Endothelial cell of umbilical vein (primary cell): ENCODE measurements around the gene ARNT2. TPM values are rescaled to one million over a fixed set of nuclear protein-coding genes. Genes with fewer than 3 reads are reported as not detected.

ENCODE experiments used
- BruUV-seq: library from RNA; stranded (reverse); fragments of 400-500 nt; replicated peaks from 2 replicates; lab custom pipeline; 2021; lab: Mats Ljungman, UMichigan
- CTCF ChIA-PET: fragments of 300-600, 350-600 bp; sonication (Branson Sonifier 250); formaldehyde crosslinking; loops from one replicate; lab custom pipeline; 2021; ENCODE audit warnings: antibody characterized with exemption, inconsistent platforms; lab: Charles Lee
- POLR2A ChIA-PET: fragments of 300-600, 350-600 bp; sonication (Branson Sonifier 250); formaldehyde crosslinking; loops from one replicate; lab custom pipeline; 2021; ENCODE audit warnings: antibody characterized with exemption, inconsistent platforms; lab: Charles Lee
- DNase-seq: peaks from one replicate; pipeline ENCODE4 v3.0.0-alpha.2; 2011; ENCODE audit warnings: low read depth, low spot score
- FAIRE-seq: peaks from 2 replicates; lab custom pipeline; 2011; peaks lifted over from hg19 to GRCh38; lab: Jason Lieb, UNC
- H2AFZ ChIP-seq: 2 replicates; pipeline ENCODE4 v1.6.0; 2012; ENCODE audit warnings: low read depth, low read length, control low read depth, inconsistent platforms
- H3K27ac ChIP-seq: 2 replicates; pipeline ENCODE4 v1.5.1; 2011; ENCODE audit warnings: low read depth, mild to moderate bottlenecking, control low read depth, low read length, moderate library complexity; ENCODE audit not compliant: insufficient read depth
- H3K27me3 ChIP-seq, 2 experiments: 2 replicates each; pipeline versions ENCODE4 v1.6.0 to v1.6.1; 2011; ENCODE audit warnings: low read length in 2 of 2, mixed read lengths in 1 of 2; ENCODE audit not compliant: control insufficient read depth in 2 of 2, insufficient read depth in 2 of 2
- H3K36me3 ChIP-seq, 2 experiments: 2 replicates in 1 of 2; 3 replicates in 1 of 2; pipeline ENCODE4 v1.5.1; 2011; ENCODE audit warnings: low read length in 2 of 2, mild to moderate bottlenecking in 1 of 2, moderate library complexity in 1 of 2; ENCODE audit not compliant: control insufficient read depth in 2 of 2, insufficient read depth in 2 of 2; ENCODE audit errors: extremely low read depth in 1 of 2
- H3K4me1 ChIP-seq: 3 replicates; pipeline ENCODE4 v1.5.1; 2011; ENCODE audit warnings: mild to moderate bottlenecking, low read length; ENCODE audit not compliant: control insufficient read depth, insufficient read depth; ENCODE audit errors: extremely low read depth
- H3K4me2 ChIP-seq: 2 replicates; pipeline ENCODE4 v1.6.1; 2011; ENCODE audit warnings: low read length, control low read depth, mixed read lengths; ENCODE audit not compliant: insufficient read depth
- H3K4me3 ChIP-seq, 3 experiments: fragments of 200-600 bp in 1 of 3; sonication (generic), shearing (Covaris generic) in 1 of 3; replicated peaks in 1 of 3; 2 replicates each; pipeline ENCODE4 v1.5.1; 2011 to 2016; ENCODE audit warnings: control low read depth in 3 of 3, low read length in 3 of 3, mild to moderate bottlenecking in 2 of 3, inconsistent platforms in 1 of 3, low read depth in 1 of 3, moderate library complexity in 1 of 3; ENCODE audit not compliant: insufficient read depth in 1 of 3
- H3K79me2 ChIP-seq: 2 replicates; pipeline ENCODE4 v1.6.0; 2012; ENCODE audit warnings: low read length, inconsistent platforms; ENCODE audit not compliant: control insufficient read depth, insufficient read depth
- H3K9ac ChIP-seq: replicated peaks from 2 replicates; pipeline ENCODE3; 2011; ENCODE audit warnings: low read length, control low read depth; ENCODE audit not compliant: insufficient read depth; ENCODE audit errors: extremely low read depth
- H3K9me1 ChIP-seq: replicated peaks from 3 replicates; pipeline ENCODE4 v1.6.0; 2011; ENCODE audit warnings: mild to moderate bottlenecking, low read length; ENCODE audit not compliant: control insufficient read depth, insufficient read depth; ENCODE audit errors: extremely low read depth
- H3K9me3 ChIP-seq: replicated peaks from 2 replicates; pipeline ENCODE4 v1.5.1; 2012; ENCODE audit warnings: low read length, inconsistent platforms; ENCODE audit not compliant: control insufficient read depth, insufficient read depth
- H4K20me1 ChIP-seq: replicated peaks from 2 replicates; pipeline ENCODE3; 2011; ENCODE audit warnings: mild to moderate bottlenecking, low read length; ENCODE audit not compliant: control insufficient read depth, insufficient read depth; ENCODE audit errors: extremely low read depth
- EZH2 ChIP-seq: IDR thresholded peaks from 2 replicates; pipeline ENCODE4 v1.6.1; 2012; ENCODE audit warnings: borderline replicate concordance, low read depth, mild to moderate bottlenecking, moderate library complexity, low read length, inconsistent platforms; ENCODE audit not compliant: severe bottlenecking
- FOS ChIP-seq: IDR thresholded peaks from 2 replicates; pipeline ENCODE4 v1.6.1; 2011; ENCODE audit warnings: mild to moderate bottlenecking, low read length, moderate library complexity, borderline replicate concordance; ENCODE audit not compliant: insufficient read depth
- GATA2 ChIP-seq: IDR thresholded peaks from 2 replicates; pipeline ENCODE4 v1.7.0; 2011; ENCODE audit warnings: low read depth, mild to moderate bottlenecking, moderate library complexity, mixed read lengths, low read length; ENCODE audit not compliant: insufficient read length, insufficient read depth
- JUN ChIP-seq: IDR thresholded peaks from 2 replicates; pipeline ENCODE4 v1.6.1; 2011; ENCODE audit warnings: borderline replicate concordance, low read depth; ENCODE audit not compliant: insufficient read length, insufficient read depth
- MYC ChIP-seq: IDR thresholded peaks from one replicate; pipeline ENCODE4 v1.6.1; 2011; ENCODE audit warnings: mild to moderate bottlenecking, low read depth, low read length
- POLR2A ChIP-seq: IDR thresholded peaks from 2 replicates; pipeline ENCODE4 v1.6.1; 2012; ENCODE audit warnings: low read depth, mild to moderate bottlenecking, control low read depth, low read length
- POLR2AphosphoS5 ChIP-seq: IDR thresholded peaks from 2 replicates; pipeline ENCODE4 v1.6.1; 2012; ENCODE audit warnings: low read depth, mild to moderate bottlenecking, control low read depth, low read length, moderate library complexity; ENCODE audit not compliant: insufficient read depth
- dilution Hi-C: fragments of 300-500 bp; cut with MboI; formaldehyde crosslinking; loops from one replicate; pipeline ENCODE4 v1.15.0; 2019; ENCODE audit warnings: low sequenced_read_pairs; ENCODE audit not compliant: extremely low pct_ligation_motif_present
- intact Hi-C: fragments of 100-400 bp; cut with micrococcal nuclease; formaldehyde crosslinking; loops from one replicate; pipeline ENCODE4 v1.10.0; 2022
- polyA plus RNA-seq, 4 experiments: library from polyadenylated mRNA; depleted of rRNA in 3 of 4; stranded (reverse) in 3 of 4; unstranded in 1 of 4; fragments of >200 nt; gene quantifications; 2 replicates each; pipeline versions ENCODE4 v1.2.1 to v1.2.3, GENCODE V29; 2011 to 2012; ENCODE audit warnings: missing spikeins in 1 of 4
- total RNA-seq: library from RNA; stranded (reverse); gene quantifications from 2 replicates; pipeline ENCODE4 v1.2.3, GENCODE V29; 2021
- TF ChIP-seq, protein P1 (sequence below): IDR thresholded peaks from 2 replicates; pipeline ENCODE4 v1.6.1; 2011; ENCODE audit not compliant: insufficient read depth, insufficient read length
- TF ChIP-seq, protein P2 (sequence below), 2 donors: IDR thresholded peaks; 1 replicate in 1 of 2; 2 replicates in 1 of 2; pipeline ENCODE4 v1.5.1; 2011; ENCODE audit warnings: low read length in 2 of 2, mild to moderate bottlenecking in 2 of 2, moderate library complexity in 2 of 2, control low read depth in 1 of 2, inconsistent platforms in 1 of 2, low read depth in 1 of 2; ENCODE audit not compliant: insufficient read depth in 1 of 2; ENCODE audit errors: extremely low read depth in 1 of 2

The ARNT2 gene
- total and polyA plus RNA-seq, 2 donors (not counting 3 experiments of a cell fraction or from before 2014, with no cell fraction given): 0.03 to 0.20 TPM

GRCh38 chr15:80496096-80496495 is 91.9 kb downstream of the ARNT2 start:
- no peaks in the 10 kb centered on the region for H3K27me3 ChIP-seq
- H3K36me3 ChIP-seq: no peaks in the 10 kb centered on the region
- H3K9me1 ChIP-seq: no peaks in the 10 kb centered on the region
- H3K27ac ChIP-seq: no peak overlapping the region
- no peaks in the 10 kb centered on the region for H3K4me1 ChIP-seq
- ChIA-PET POLR2A (no interaction called here), CTCF (no interaction called here)
- H3K4me2 ChIP-seq: no peak overlapping the region
- BruUV-seq: no TSS peak
- FAIRE-seq (no peak), DNase-seq (no peak)
- no peak overlapping the region for H3K4me3 ChIP-seq
- H3K9me3 ChIP-seq: no peaks in the 10 kb centered on the region
- H2AFZ ChIP-seq: no peak overlapping the region
- no peaks in the 10 kb centered on the region for H3K79me2 ChIP-seq
- intact Hi-C loops: no loop called here
- dilution Hi-C loops: no loop called here
- no peaks in the 10 kb centered on the region for H4K20me1 ChIP-seq
- TF ChIP-seq POLR2A (no peak), JUN (no peak), FOS (no peak), MYC (no peak), EZH2 (no peak), POLR2AphosphoS5 (no peak), GATA2 (no peak)
- TF ChIP-seq, protein P1, sequence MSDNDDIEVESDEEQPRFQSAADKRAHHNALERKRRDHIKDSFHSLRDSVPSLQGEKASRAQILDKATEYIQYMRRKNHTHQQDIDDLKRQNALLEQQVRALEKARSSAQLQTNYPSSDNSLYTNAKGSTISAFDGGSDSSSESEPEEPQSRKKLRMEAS: no peak
- TF ChIP-seq, protein P2, sequence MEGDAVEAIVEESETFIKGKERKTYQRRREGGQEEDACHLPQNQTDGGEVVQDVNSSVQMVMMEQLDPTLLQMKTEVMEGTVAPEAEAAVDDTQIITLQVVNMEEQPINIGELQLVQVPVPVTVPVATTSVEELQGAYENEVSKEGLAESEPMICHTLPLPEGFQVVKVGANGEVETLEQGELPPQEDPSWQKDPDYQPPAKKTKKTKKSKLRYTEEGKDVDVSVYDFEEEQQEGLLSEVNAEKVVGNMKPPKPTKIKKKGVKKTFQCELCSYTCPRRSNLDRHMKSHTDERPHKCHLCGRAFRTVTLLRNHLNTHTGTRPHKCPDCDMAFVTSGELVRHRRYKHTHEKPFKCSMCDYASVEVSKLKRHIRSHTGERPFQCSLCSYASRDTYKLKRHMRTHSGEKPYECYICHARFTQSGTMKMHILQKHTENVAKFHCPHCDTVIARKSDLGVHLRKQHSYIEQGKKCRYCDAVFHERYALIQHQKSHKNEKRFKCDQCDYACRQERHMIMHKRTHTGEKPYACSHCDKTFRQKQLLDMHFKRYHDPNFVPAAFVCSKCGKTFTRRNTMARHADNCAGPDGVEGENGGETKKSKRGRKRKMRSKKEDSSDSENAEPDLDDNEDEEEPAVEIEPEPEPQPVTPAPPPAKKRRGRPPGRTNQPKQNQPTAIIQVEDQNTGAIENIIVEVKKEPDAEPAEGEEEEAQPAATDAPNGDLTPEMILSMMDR (IDR thresholded peaks at IDR 0.05; ENCODE audit: extremely low read depth in 1 of 2, insufficient read depth in 1 of 2, low read depth in 1 of 2, low read length in 2 of 2): no peak
- H3K9ac ChIP-seq: no peak overlapping the region
